Neuronal stem cell (in vitro differentiated cells): Measurements from ENCODE around the gene DIAPH2.

Experiments used
- DNase-seq: peaks from one replicate; pipeline ENCODE4 v3.0.0-alpha.2; 2013; ENCODE audit warnings: low spot score
- H2AFZ ChIP-seq: one replicate; pipeline ENCODE4 v1.6.1; 2013; ENCODE audit warnings: mild to moderate bottlenecking, low read length, inconsistent platforms
- H2AK5ac ChIP-seq: 2 replicates; pipeline ENCODE4 v1.6.1; 2013; ENCODE audit warnings: low read depth, mild to moderate bottlenecking, inconsistent platforms, low read length, moderate library complexity, mixed read lengths
- H2BK120ac ChIP-seq: 2 replicates; pipeline ENCODE4 v1.6.1; 2013; ENCODE audit warnings: low read depth, mild to moderate bottlenecking, inconsistent platforms, low read length, moderate library complexity, mixed read lengths
- H2BK12ac ChIP-seq: one replicate; pipeline ENCODE4 v1.6.1; 2013; ENCODE audit warnings: low read length, inconsistent platforms
- H2BK15ac ChIP-seq: 2 replicates; pipeline ENCODE4 v1.6.1; 2013; ENCODE audit warnings: mild to moderate bottlenecking, low read length, inconsistent platforms, mixed read lengths
- H2BK5ac ChIP-seq: one replicate; pipeline ENCODE4 v1.6.1; 2013; ENCODE audit warnings: inconsistent platforms, mild to moderate bottlenecking, low read length, moderate library complexity
- H3K14ac ChIP-seq: one replicate; pipeline ENCODE4 v1.6.1; 2013; ENCODE audit warnings: low read length, inconsistent platforms
- H3K18ac ChIP-seq: 2 replicates; pipeline ENCODE4 v1.6.1; 2013; ENCODE audit warnings: low read length, inconsistent platforms
- H3K23ac ChIP-seq: 2 replicates; pipeline ENCODE4 v1.6.1; 2013; ENCODE audit warnings: low read depth, mild to moderate bottlenecking, mixed read lengths, low read length, inconsistent platforms; ENCODE audit not compliant: poor library complexity
- H3K27ac ChIP-seq: replicated peaks from 3 replicates; pipeline ENCODE4 v1.5.1; 2013; ENCODE audit warnings: low read length, inconsistent platforms
- H3K27me3 ChIP-seq, 3 experiments: 2 replicates each; pipeline ENCODE4 v1.6.1; 2013; ENCODE audit warnings: low read length in 3 of 3, mild to moderate bottlenecking in 2 of 3, inconsistent platforms in 1 of 3, low read depth in 1 of 3, mixed read lengths in 1 of 3, moderate library complexity in 1 of 3; ENCODE audit not compliant: control insufficient read depth in 3 of 3, insufficient read depth in 3 of 3
- H3K36me3 ChIP-seq, 2 donors: replicated peaks in 1 of 2; 2 replicates each; pipeline ENCODE4 v1.6.1; 2013; ENCODE audit warnings: low read length in 2 of 2; ENCODE audit not compliant: control insufficient read depth in 2 of 2, insufficient read depth in 2 of 2
- H3K4ac ChIP-seq: 2 replicates; pipeline ENCODE4 v1.6.1; 2013; ENCODE audit warnings: inconsistent platforms, mild to moderate bottlenecking, low read length, moderate library complexity
- H3K4me1 ChIP-seq, 2 donors: 1 replicate in 1 of 2; 2 replicates in 1 of 2; pipeline ENCODE4 v1.6.1; 2013; ENCODE audit warnings: low read length in 2 of 2, low read depth in 1 of 2; ENCODE audit not compliant: control insufficient read depth in 2 of 2, insufficient read depth in 1 of 2
- H3K4me2 ChIP-seq: one replicate; pipeline ENCODE4 v1.6.1; 2013; ENCODE audit warnings: mild to moderate bottlenecking, low read length, inconsistent platforms; ENCODE audit not compliant: insufficient read depth, poor library complexity, severe bottlenecking
- H3K4me3 ChIP-seq, 2 donors: 2 replicates each; pipeline ENCODE4 v1.5.1; 2013; ENCODE audit warnings: low read length in 2 of 2, mild to moderate bottlenecking in 2 of 2, inconsistent platforms in 1 of 2, moderate library complexity in 1 of 2
- H3K79me1 ChIP-seq: one replicate; pipeline ENCODE4 v1.6.1; 2013; ENCODE audit warnings: low read depth, mild to moderate bottlenecking, inconsistent platforms, low read length, moderate library complexity
- H3K9ac ChIP-seq: one replicate; pipeline ENCODE4 v1.6.1; 2013; ENCODE audit warnings: mild to moderate bottlenecking, low read depth, low read length, inconsistent platforms; ENCODE audit not compliant: poor library complexity
- H3K9me3 ChIP-seq, 2 donors: replicated peaks in 1 of 2; 2 replicates each; pipeline versions ENCODE3 to v1.6.1; 2013; ENCODE audit warnings: low read length in 2 of 2, mild to moderate bottlenecking in 2 of 2, inconsistent platforms in 1 of 2, low read depth in 1 of 2, mixed read lengths in 1 of 2, moderate library complexity in 1 of 2; ENCODE audit not compliant: control insufficient read depth in 2 of 2, insufficient read depth in 1 of 2
- H4K8ac ChIP-seq: one replicate; pipeline ENCODE4 v1.6.1; 2013; ENCODE audit warnings: low read depth, mild to moderate bottlenecking, inconsistent platforms, low read length, moderate library complexity
- H4K91ac ChIP-seq: one replicate; pipeline ENCODE4 v1.6.1; 2013; ENCODE audit warnings: low read length, low read depth, mild to moderate bottlenecking, inconsistent platforms; ENCODE audit not compliant: poor library complexity
- WGBS, 2 donors: extraction: QIAGEN DNeasy Blood & Tissue Kit; methylation state at CpG; one replicate each; pipeline ENCODE4 v1.1.7; 2013; ENCODE audit warnings: missing lambda C conversion rate in 2 of 2, mixed read lengths in 1 of 2; ENCODE audit not compliant: insufficient read length in 2 of 2, insufficient replicate concordance in 1 of 2; ENCODE audit errors: extremely low coverage in 2 of 2; 5-methylcytosine and 5-hydroxymethylcytosine counted together

DIAPH2 gene

GRCh38 chrX:97189668-97190067, 505.0 kb downstream of the DIAPH2 start:
- Histone ChIP-seq H3K18ac (no peak overlapping the region), H3K23ac (no peak overlapping the region), H3K79me1 (no peaks in the 10 kb centered on the region), H3K9ac (no peak overlapping the region), H3K14ac (no peak overlapping the region), H2BK120ac (no peak overlapping the region), H2AFZ (peak overlapping the region; percentile 14), H3K4me2 (no peak overlapping the region), H3K27me3 (no peaks in the 10 kb centered on the region), H3K4ac (no peak overlapping the region), H3K27ac (no peak overlapping the region), H3K36me3 (no peaks in the 10 kb centered on the region), H2BK15ac (no peak overlapping the region), H3K4me1 (no peaks in the 10 kb centered on the region), H2AK5ac (no peak overlapping the region), H4K91ac (no peak overlapping the region), H2BK12ac (no peak overlapping the region), H3K4me3 (no peak overlapping the region), H4K8ac (no peak overlapping the region), H3K9me3 (no peaks in the 10 kb centered on the region), H2BK5ac (no peak overlapping the region)
- no peak for DNase-seq
- no CpG with 5 or more reads among the region's 2 CpGs for WGBS, 2 donors

- no peak overlapping the region for H3K4ac ChIP-seq
- H3K18ac ChIP-seq: no peak overlapping the region
- no peaks in the 10 kb centered on the region for H3K9me3 ChIP-seq
- no peaks in the 10 kb centered on the region for H3K36me3 ChIP-seq
- no peak overlapping the region for H4K91ac ChIP-seq
- H2AFZ ChIP-seq: no peak overlapping the region
- H3K79me1 ChIP-seq: no peaks in the 10 kb centered on the region
- no peak for DNase-seq
- WGBS, 2 donors: no CpG with 5 or more reads among the region's 2 CpGs
- no peaks in the 10 kb centered on the region for H3K27me3 ChIP-seq
- no peak overlapping the region for H2BK5ac ChIP-seq
- no peak overlapping the region for H3K14ac ChIP-seq
- H3K4me3 ChIP-seq: no peak overlapping the region
- H3K9ac ChIP-seq: no peak overlapping the region
- H2BK15ac ChIP-seq: no peak overlapping the region
- no peak overlapping the region for H2BK120ac ChIP-seq
- H3K27ac ChIP-seq: no peak overlapping the region
- H3K4me1 ChIP-seq: no peaks in the 10 kb centered on the region
- H4K8ac ChIP-seq: no peak overlapping the region
- H2BK12ac ChIP-seq: no peak overlapping the region
- no peak overlapping the region for H3K4me2 ChIP-seq
- no peak overlapping the region for H2AK5ac ChIP-seq
- H3K23ac ChIP-seq: no peak overlapping the region
Measured at GRCh38 chrX:97199501-97199900, 514.9 kb downstream of the DIAPH2 start.

- no CpG with 5 or more reads among the region's 9 CpGs for whole genome bisulfite sequencing, 2 donors
- Histone ChIP-seq H4K91ac (no peak overlapping the region), H2BK15ac (no peak overlapping the region), H3K79me1 (no peaks in the 10 kb centered on the region), H3K9me3 (no peaks in the 10 kb centered on the region), H2AFZ (no peak overlapping the region), H2BK120ac (no peak overlapping the region), H3K27ac (no peak overlapping the region), H3K23ac (no peak overlapping the region), H2AK5ac (no peak overlapping the region), H3K4me3 (no peak overlapping the region), H3K27me3 (no peaks in the 10 kb centered on the region), H3K4ac (no peak overlapping the region), H3K9ac (no peak overlapping the region), H4K8ac (no peak overlapping the region), H3K14ac (no peak overlapping the region), H3K4me2 (no peak overlapping the region), H2BK5ac (no peak overlapping the region), H3K4me1 (no peaks in the 10 kb centered on the region), H3K36me3 (no peaks in the 10 kb centered on the region), H3K18ac (no peak overlapping the region), H2BK12ac (no peak overlapping the region)
- no peak for DNase-seq
Measured at GRCh38 chrX:97200454-97200853, 515.8 kb downstream of the DIAPH2 start.

DNA sequence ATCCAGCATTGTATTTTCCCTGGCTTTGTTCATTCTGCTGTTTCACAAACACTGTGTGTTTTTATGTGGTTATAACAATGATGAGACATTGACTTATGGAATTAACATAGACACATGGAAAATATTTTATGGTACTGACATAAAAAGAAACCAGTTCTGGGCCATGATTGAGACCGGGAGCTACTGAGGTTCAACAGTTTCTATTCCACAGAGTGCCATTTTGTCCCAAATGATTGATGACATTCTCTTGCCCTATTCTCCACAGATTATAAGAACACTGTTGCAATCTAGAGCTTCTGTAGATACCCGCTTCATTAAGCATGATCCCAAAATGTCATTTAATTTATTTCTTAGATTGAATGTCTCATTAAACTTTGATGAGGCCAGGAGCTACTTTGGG, 525.9 kb downstream of the DIAPH2 start:
- no peak overlapping the region for H4K91ac ChIP-seq
- H2BK12ac ChIP-seq: no peak overlapping the region
- H3K14ac ChIP-seq: no peak overlapping the region
- H2AFZ ChIP-seq: no peak overlapping the region
- H3K23ac ChIP-seq: no peak overlapping the region
- H3K36me3 ChIP-seq: no peaks in the 10 kb centered on the region
- no peaks in the 10 kb centered on the region for H3K79me1 ChIP-seq
- H3K4ac ChIP-seq: no peak overlapping the region
- H3K4me3 ChIP-seq: no peak overlapping the region
- no CpG with 5 or more reads among the region's 2 CpGs for WGBS, 2 donors
- no peak overlapping the region for H4K8ac ChIP-seq
- no peaks in the 10 kb centered on the region for H3K4me1 ChIP-seq
- no peaks in the 10 kb centered on the region for H3K9me3 ChIP-seq
- DNase-seq: no peak
- H3K18ac ChIP-seq: no peak overlapping the region
- H3K27me3 ChIP-seq: no peaks in the 10 kb centered on the region
- H2BK5ac ChIP-seq: no peak overlapping the region
- no peak overlapping the region for H2BK15ac ChIP-seq
- H3K27ac ChIP-seq: no peak overlapping the region
- no peak overlapping the region for H3K9ac ChIP-seq
- H3K4me2 ChIP-seq: no peak overlapping the region
- no peak overlapping the region for H2AK5ac ChIP-seq
- H2BK120ac ChIP-seq: no peak overlapping the region
